HEK293 (cell line): Measurements from ENCODE around the gene PPARGC1A.

Experiments
- CTCF ChIP-seq: fragments of 450-650 bp; formaldehyde crosslinking; IDR thresholded peaks from 2 replicates; pipeline ENCODE4 v1.5.1; 2016; ENCODE audit warnings: missing biosample characterization, missing genetic modification characterization
- REST ChIP-seq: fragments of 450-650 bp; formaldehyde crosslinking; IDR thresholded peaks from 2 replicates; pipeline ENCODE4 v1.5.1; 2016; ENCODE audit warnings: missing biosample characterization, missing genetic modification characterization
- ZNF248 ChIP-seq: fragments of 450-650 bp; formaldehyde crosslinking; IDR thresholded peaks from 2 replicates; pipeline ENCODE4 v1.5.1; 2017; ENCODE audit warnings: missing biosample characterization, missing genetic modification characterization

- TF ChIP-seq CTCF (tag by site-specific recombination) = no peak
- TF ChIP-seq ZNF248 = no peak
- TF ChIP-seq REST (tag by site-specific recombination) = no peak
Observed at GRCh38 chr4:23934223-23934622, 44.4 kb upstream of the PPARGC1A start.
